HL-60/S4 treated with phorbol 12-myristate 13-acetate at 8.2 ng/mL for 4 days and 3 days (cell line): ENCODE results near the gene GLIPR1L2.
"Not testable (repeated sequence)": the region's sequence is repeated elsewhere in the genome, so short reads cannot be mapped to it uniquely, and the experiment has no call there.

Source experiments
- in situ Hi-C: fragments of 300-500 bp; cut with MboI; formaldehyde crosslinking; loops from 2 replicates; pipeline ENCODE4 v1.15.0; 2022; ENCODE audit warnings: low sequenced_read_pairs

Gene GLIPR1L2

GRCh38 chr12:75390899-75391538 is at the start of gene GLIPR1L2:
TSS of gene GLIPR1L2 (plus strand) at chr12:75391089. CDS start at chr12:75391117, 28 bp downstream.
- in situ Hi-C loops: no loop called here

- in situ Hi-C loops: no loop called here
Measured at GRCh38 chr12:75341873-75342272, 49.0 kb upstream of the GLIPR1L2 start.

- in situ Hi-C loops: no loop called here
Measured at GRCh38 chr12:75345531-75345930, 45.4 kb upstream of the GLIPR1L2 start.

- in situ Hi-C loops: not testable (repeated sequence)
Measured at GRCh38 chr12:75346215-75346614, 44.7 kb upstream of the GLIPR1L2 start.

- in situ Hi-C loops: no loop called here
Measured at GRCh38 chr12:75349946-75350345, 40.9 kb upstream of the GLIPR1L2 start.

GRCh38 chr12:75350413-75350812 is 40.5 kb upstream of the GLIPR1L2 start:
- in situ Hi-C loops: no loop called here

- in situ Hi-C loops: no loop called here
Measured at GRCh38 chr12:75354011-75354410, 36.9 kb upstream of the GLIPR1L2 start.

- in situ Hi-C loops: no loop called here
Measured at GRCh38 chr12:75360920-75361319, 30.0 kb upstream of the GLIPR1L2 start.

GRCh38 chr12:75361408-75361807 is 29.5 kb upstream of the GLIPR1L2 start:
- in situ Hi-C loops: no loop called here

GRCh38 chr12:75364919-75365318 is 26.0 kb upstream of the GLIPR1L2 start:
- in situ Hi-C loops: no loop called here

- in situ Hi-C loops: no loop called here
Measured at GRCh38 chr12:75366629-75367028, 24.3 kb upstream of the GLIPR1L2 start.

GRCh38 chr12:75374971-75375370 is 15.9 kb upstream of the GLIPR1L2 start:
- in situ Hi-C loops: no loop called here

GRCh38 chr12:75378354-75378753 is 12.5 kb upstream of the GLIPR1L2 start:
- in situ Hi-C loops: no loop called here

- in situ Hi-C loops: no loop called here
Measured at GRCh38 chr12:75389061-75389460, 1.8 kb upstream of the GLIPR1L2 start.

- in situ Hi-C loops: no loop called here
Measured at GRCh38 chr12:75389706-75390105, 1.2 kb upstream of the GLIPR1L2 start.

GRCh38 chr12:75390156-75390898 is 562 bp upstream of the GLIPR1L2 start:
- in situ Hi-C loops: no loop called here

- in situ Hi-C loops: no loop called here
Measured at GRCh38 chr12:75404231-75404630, 13.3 kb downstream of the GLIPR1L2 start.

GRCh38 chr12:75407683-75408082 is 16.8 kb downstream of the GLIPR1L2 start:
- in situ Hi-C loops: no loop called here

- in situ Hi-C loops: no loop called here
Measured at GRCh38 chr12:75409830-75410229, 18.9 kb downstream of the GLIPR1L2 start.

- in situ Hi-C loops: no loop called here
Measured at GRCh38 chr12:75414671-75415070, 23.8 kb downstream of the GLIPR1L2 start.

GRCh38 chr12:75419841-75420240 is 29.0 kb downstream of the GLIPR1L2 start:
- in situ Hi-C loops: no loop called here

GRCh38 chr12:75427491-75427890 is 36.6 kb downstream of the GLIPR1L2 start:
- in situ Hi-C loops: no loop called here
